HG03354 (cell line): ENCODE results near the gene CYP1B1.
A peak's percentile ranks its signal among the peaks of the same experiment; 100 is the strongest.
"Not testable (repeated sequence)": the region's sequence is repeated elsewhere in the genome, so short reads cannot be mapped to it uniquely, and the experiment has no call there.

Experiments used
- ATAC-seq: cut with Tn5 transposase; IDR thresholded peaks from one replicate; pipeline ENCODE4 v1.9.1; 2021; ENCODE audit warnings: mild to moderate bottlenecking; ENCODE audit not compliant: unreplicated experiment, poor library complexity, severe bottlenecking

Gene CYP1B1

DNA sequence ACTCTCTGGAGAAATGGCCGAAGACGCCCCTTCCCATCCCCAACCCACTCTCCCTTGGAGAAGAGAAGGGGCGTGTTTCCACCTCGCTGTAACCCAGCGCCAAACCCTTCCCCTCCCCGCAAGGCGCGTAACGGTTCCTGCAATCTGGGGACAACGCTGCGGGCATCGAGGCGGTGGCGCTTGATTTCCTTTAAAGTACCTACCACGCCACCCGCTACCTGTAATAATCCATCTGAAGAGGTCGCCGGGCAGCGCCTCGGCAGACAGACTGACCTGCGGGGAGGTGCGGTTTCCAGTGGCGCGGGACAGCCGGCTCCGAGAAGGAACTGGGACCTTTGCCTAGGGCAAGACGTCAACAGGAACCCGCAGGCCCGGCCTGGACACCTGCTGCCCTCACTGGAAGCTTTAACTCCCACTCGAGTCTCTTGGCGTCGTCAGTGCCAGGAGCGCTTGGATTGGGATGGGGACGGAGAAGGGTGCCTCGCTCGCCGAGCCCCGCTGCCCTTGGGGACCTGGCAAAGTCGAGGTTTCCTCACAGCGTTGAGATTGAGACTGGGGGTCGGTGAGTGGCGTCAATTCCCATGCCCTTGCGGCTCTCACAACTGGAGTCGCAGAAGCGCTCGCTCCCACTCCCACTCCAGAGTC, at the start of gene CYP1B1:
Gene CYP1B1, minus strand, starts transcription at position 645 of the 645 bp plus-strand sequence. CDS start 763 bp downstream, outside the sequence.
- no peak for ATAC-seq

DNA sequence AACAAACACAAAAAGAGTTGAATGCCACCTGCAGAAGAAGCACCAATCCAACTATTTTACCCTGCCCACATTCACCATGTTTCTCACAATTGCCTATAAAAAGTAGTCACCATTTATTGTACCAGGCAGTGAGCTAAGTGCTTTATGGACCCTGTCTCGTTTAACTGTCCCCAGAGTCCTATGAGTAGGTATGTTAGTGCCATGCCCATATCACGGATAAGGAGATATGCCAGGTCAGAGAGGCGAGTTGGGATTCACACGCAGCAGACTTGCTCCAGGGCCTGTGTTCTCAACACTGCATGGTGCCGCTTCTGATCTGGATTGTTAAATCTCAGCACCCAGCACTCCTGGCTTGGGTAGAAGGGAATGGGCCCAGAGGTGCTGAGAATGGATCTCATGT, 49.1 kb upstream of the CYP1B1 start:
- ATAC-seq, result no peak

DNA sequence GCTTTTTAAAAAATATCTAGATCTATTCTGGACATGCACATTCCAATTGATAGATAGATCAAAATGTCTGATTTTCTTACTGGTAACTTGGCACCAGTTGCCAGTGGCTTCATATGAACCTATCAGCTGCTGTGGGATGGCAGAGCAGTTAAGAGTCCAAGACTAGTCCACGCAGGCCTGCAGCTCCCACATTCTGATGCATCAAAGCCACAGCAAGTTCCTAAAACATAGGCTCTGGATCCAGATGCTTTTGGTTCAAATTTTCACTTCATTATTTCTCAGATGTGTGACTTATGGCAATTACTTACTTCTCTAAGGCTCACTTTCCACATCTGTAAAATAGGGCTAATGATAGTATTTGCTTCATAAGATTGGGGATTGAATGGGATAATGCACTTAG, 48.0 kb upstream of the CYP1B1 start:
- no peak for ATAC-seq

DNA sequence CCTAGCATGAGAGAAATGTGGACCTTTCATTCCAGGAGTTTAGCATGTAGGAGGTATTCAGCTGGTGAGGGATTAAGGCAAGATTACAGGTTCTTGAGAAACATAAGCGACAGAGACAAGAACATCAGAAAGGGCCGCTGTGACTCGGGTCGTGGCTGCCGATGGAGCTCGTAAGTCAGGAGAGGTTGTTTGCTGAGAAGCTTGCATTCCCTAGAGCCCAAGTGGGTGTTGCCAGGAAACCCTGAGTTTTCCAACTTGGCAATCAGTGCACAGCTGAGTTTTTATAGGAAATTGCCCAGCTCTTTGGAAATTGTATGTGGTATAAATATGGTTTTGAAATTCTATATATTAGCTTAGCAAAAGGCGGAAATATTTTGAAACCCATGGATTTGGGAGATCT, 46.4 kb upstream of the CYP1B1 start:
- no peak for ATAC-seq

DNA sequence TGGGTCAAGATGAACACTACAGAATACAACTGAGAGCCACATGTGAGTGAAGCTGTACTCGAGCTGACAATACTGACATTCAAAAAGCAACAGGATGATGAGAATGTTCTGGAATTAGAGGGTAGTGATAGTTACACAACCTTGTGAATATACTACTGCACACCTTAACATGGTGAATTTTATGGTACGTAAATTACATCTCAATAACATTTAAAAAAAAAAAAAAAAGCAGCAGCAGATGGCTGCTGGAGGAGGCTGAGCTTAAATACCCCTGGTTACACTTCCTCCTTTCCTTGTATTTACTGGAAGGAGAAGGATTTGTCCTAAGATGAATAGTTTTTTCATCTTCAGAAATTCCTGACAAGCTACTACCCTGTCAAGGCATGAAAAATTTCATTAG, 45.5 kb upstream of the CYP1B1 start:
- ATAC-seq, result no peak

DNA sequence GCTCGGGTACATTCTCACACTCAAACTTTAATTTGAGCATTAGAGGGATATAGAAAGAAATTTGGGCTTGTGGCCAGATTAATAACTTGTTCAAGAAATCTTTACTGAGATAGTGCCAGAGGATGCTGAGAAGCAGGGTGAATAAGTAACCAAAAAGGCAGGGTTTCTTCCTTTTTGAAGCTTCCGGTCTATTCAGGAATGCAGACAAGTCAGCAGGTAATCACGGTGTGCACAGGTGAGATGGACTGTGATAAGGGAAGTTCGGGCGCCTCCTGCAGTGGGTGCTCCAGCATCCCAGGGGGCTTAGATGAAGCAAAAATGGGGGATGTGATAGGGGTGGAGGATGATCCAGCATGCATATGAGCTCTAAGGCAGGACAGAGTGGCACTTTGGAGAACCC, 44.9 kb upstream of the CYP1B1 start:
- no peak for ATAC-seq

DNA sequence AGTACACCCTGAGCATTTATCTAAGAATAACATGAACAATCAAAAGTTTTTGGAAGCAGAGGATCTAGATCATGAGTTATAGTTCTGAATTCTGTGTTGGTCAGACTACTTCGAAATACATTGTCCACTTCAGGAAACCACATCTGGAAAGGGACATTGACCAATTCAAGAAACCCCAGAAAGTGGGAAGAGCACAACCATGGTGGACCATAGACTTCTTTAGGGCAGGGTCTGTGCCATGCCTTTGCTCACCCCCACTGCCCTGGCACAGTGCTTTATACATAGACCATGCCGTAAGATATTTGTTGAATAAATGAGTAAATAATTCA, 44.3 kb upstream of the CYP1B1 start:
- no peak for ATAC-seq

DNA sequence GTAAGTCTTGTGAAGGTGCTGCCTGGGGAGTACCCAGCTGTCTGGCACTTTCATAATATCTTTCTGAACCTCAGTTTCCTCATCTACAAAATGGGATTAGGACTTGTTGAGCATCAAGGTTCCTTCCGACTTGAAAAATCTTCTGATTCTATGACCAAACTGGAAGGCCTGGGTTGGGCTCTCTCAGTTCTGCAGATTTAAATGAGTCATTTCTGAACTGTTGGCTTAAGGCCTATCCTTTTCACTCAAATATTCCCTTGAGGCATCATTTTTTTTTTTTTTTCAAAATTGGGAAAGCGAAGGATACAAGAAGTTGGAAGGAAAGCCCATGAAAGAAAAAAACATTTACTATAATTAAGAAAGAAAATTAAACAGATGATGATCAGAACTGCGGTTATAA, 40.8 kb upstream of the CYP1B1 start:
- no peak for ATAC-seq

DNA sequence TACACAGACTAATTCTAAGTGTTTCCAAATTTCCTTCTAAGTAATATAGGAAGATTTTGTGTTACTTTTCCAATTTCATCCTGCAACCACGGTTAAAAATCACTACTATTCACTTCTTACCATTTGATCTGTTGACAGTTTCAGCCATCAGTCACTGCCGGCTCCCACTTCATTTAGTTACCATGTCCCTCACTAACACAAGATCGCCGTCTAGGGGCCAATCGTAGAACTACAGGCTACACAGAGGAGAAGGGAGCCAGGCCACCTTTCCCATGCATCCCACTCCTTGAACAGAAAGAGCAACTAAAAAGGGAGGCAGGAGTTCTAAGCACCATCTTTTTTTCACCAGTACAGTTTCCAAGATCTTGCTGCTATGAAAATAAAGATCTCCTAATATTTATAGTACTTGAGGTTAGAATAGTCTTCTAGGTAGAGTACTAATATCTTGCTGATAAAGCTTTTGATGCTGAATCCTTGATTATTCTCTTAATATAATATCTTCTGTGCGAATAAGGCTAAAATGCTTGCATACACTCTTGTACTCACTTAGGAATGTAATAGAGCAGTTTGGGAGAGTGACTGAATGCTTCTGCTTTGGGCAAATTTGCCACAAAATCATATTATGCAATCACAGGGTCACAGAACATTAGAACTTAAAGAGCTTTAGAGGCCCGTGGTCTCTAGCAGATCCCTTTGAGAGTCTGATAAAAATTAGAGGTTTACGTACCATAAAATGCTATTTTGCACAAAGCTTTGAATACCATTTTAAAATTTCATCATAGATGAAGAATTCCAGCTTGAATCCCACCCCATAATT, 39.5 kb upstream of the CYP1B1 start:
- peak; percentile 71 for ATAC-seq

DNA sequence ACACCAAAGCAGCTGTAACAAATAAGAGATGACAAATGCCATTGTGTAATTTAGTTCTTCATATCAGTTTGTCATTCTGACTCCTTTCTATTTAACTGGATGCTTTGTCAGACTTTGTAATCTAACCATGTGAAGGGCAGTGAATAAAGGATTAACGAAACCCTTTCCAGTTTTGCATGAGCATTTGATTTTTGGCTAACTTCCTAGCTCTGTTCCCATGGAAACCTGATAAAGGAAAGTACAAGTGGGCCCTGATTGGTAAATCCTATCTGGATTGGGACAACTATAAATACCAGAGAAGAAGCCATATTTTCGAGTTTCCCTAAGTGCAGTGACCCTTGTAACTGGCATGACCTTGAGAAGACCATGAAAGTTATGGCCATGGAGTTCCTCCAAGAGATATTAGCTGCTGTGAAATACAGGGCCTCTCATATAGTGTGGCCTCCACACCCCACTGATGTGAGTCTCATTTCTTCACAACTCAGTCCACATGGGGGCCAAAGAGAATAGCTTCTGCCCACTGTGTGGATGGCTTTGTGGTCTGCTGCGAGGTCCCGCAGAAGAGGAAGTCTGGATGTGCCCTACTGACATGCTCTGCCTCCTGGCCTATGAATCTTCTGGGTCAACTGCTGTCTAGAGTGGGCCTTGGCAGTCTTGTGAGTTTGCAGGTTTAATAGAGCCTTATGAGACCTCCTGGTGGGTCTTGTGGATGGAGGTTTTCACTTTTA, 38.2 kb upstream of the CYP1B1 start:
- no peak for ATAC-seq

DNA sequence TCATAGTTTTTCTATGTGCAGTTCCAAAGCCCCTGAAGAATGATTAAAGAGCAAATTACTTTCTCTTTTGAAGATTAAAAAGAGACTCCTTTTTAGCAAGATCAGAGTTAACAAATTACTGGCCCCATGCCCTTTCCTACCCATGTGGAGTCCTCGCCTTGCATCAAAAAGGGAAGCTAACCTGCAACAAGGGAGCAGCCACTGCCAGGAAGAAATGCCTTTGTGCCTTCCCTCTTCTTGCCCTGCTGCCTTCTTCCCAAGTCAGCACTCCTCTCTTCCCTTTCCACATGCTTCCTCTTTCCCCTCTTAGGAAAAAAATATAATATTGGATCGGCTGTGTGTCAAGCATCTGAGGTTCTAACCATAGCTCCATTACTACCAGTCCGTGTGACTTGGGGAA, 37.1 kb upstream of the CYP1B1 start:
- no peak for ATAC-seq

DNA sequence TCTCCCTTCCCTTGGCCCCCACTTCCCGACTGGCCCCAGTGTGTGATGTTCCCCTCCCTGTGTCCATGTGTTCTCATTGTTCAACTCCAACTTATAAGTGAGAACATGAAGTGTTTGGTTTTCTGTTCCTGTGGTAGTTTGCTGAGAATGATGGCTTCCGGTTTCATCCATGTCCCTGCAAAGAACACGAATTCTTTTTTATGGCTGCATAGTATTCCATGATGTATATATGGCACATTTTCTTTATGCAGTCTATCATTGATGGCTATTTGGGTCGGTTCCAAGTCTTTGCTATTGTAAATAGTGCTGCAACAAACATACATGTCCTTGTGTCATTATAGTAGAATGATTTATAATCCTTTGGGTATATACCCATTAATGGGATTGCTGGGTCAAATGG, 35.4 kb upstream of the CYP1B1 start:
- not testable (repeated sequence) for ATAC-seq

DNA sequence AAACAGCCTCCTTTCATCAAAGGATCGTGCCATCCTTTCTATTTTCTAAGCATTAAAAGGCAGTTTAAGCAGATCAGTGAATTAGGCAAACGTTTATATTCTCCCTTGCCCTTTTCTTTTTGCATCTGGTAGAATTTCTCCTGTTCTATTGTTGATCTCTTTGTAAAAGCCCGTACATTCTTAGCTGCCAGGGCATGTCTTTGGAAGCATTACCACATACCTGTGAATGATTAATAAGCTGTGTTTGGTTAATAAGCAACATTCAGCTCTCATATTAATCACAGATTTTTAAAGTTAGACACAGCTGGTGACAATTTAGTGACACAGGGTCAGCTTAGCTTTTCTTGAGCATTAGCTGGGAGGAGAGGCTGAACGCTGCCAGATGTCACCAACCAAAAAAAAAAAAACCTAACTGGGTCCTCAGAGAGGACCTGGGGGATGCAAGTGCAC, 33.8 kb upstream of the CYP1B1 start:
- ATAC-seq, result peak; percentile 71

DNA sequence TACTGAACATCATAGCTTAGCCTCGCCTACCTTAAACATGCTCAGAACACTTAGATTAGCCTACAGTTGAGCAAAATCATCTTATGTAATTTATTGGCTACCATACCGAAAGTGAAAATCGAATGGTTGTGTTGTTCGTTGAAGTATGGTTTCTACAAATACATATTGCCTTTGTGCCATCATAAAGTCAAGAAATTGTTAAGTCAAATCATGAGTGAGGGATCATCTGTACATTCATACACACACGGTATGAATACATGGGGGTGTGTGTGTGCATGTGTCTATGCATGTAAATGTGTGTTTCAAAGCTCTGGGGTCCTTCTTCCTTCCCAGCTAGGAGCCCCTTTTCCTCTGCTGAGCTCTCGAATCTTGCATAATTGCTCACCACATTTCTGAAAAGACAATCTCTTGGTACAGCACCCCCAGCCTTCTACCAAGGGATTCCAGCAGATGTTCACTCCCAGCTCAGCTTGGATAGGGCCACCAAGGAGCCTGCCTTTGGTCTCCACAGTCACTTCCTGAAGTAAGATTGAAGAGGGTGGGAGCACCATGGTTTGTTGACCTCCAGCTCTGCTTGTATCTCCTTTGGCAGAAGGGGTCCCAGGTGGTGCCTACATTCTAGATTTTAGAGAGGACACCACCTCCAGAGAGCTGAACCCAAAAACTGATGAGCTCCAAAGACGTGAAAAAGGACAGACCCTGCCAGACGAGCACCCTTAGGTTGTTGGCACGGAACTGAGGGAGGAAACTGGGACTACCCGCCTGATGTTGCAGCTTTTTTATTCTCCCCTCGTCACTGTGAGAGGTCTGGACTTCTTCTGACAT, 33.2 kb upstream of the CYP1B1 start:
- ATAC-seq, result peak; percentile 48

DNA sequence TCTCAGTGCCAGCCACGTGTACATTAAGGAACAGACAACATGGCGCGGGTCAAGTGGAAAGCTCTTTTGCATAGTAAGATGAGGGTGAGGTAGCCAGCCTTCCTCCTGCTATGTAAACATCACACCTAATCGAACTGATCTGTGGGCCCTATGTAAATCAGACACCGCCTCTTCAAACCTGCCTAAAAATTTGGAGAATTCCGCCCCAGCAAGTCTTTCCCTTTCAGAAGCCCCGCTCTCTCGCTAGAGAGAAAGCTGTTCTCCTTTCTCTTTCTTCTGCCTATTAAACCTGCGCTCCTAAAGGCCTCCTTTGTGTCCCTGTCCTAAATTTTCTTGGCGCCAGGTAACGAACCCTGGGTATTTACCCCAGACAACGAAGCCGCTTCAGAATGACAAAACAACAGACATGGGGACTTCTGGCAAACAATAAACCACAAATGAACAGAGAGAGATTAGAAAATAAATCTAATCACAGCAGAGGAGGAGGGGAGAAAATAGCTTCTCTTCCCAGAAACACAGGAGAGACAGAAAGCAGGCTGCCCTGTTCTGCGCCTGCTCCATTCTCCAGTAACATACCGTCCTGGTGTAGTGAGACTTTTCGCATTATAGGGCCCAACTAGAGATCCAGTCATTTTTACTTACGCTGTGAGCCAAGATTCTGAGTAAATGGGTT, 31.9 kb upstream of the CYP1B1 start:
- ATAC-seq, result no peak

DNA sequence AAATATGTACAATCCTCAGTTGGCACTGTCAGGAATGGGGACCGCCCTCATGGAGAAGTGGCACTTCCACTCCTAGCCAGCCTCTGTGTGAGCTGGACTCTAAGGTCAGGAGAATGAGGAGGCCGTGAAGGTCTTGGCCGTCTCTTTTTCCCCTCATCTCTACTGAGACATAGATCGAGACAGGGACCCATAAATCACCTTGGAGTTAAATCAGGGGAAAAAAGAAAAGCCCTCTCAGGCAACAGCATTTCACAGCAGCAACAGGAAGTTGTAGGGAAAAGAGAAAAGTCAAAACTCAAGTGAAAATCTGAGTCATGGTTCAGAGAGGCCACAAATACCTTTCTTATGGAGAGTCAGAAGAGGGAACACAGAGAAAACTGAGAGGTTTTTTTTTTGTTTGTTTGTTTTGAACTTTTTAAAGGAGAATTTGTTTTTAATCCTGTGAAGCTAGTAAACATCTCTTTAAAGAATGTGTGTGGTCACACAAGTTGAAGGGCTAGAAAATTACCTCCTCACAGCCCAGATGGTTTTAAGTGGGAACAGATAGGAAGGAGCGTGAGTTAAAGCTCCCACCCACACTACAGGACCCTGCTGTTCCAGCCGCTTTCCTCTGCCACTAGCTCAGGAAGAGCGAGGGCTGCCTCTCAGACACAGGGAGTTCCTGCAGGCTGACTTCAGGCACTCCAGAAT, 30.6 kb upstream of the CYP1B1 start:
- no peak for ATAC-seq

DNA sequence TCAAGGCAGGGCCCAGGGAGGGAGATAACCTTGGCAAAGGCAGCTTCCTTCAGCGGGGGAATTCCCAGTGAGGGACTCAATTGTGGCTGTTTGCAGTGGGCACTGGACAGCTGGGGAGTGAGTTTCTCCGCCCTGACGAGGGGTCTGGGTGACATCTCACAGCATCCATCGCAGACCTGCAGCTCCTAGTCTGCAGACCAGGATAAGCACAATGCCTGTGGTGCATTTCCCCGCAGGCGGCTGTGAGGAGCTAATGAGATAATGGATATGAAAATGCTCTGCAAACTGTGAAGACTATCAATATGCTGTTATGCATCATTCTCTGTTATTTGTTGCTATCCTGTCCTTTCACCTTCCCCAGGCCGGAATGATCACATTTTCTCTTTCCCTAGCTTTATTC, 30.0 kb upstream of the CYP1B1 start:
- ATAC-seq, result no peak

DNA sequence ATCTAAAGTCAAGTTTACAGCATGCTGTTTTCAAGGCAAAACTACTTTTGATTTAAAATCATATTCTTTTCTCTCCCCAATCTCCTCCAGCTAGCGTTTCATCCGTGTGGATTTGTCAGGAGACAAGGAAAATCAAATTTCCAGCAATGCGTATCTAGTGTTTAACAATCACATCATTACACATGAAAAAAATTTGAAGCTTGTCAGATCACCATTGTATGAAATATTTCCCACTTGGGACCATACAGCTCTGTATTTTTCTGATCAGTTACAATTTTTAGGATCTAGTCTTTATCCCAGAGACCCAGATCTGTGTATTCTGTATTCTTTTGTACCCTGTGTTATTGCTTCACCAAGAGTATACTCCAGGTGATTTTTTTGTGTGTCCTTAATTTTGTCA, 28.6 kb upstream of the CYP1B1 start:
- ATAC-seq, result no peak

DNA sequence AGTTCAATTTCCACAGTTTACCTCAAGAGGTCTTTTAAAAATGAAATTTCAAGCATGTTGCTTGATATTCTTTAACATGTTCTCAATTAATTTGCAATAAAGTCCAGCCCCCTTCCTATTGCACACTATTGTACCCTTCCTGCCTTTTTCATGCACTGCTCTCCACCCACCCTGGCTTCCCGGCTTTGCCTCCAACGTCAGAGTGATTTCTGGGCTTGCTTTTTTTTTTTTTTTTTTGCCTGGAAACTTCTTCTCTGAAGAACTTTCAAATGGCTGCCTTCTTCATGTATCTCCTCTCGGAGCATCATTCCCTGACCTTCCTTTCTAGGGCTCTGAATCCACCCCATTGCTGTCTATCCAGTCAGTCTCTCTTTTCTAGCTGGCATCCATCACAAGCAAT, 24.4 kb upstream of the CYP1B1 start:
- ATAC-seq, result no peak
